ENCODE measurements around the gene ASIP.

DNA sequence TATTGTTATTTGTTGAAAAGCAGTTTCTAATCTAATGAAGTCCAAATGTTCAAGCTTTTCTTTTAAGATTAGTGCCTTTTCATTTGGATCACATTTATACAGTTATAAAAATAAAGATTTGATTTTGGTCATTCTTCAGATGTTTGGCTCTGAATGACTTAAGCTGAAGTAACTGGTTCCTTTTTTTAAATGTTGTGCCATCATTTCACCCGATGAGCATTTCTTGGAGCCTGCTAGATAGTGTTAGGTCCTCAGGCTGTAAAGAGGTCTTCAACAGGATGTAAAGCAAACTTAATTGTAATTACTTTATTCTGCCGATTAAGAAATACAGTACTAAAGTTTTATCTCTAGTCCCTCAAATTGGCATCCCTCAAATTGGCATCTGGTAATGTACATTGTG lies 41.2 kb upstream of the ASIP start:
- TF ChIP-seq, protein P1, sequence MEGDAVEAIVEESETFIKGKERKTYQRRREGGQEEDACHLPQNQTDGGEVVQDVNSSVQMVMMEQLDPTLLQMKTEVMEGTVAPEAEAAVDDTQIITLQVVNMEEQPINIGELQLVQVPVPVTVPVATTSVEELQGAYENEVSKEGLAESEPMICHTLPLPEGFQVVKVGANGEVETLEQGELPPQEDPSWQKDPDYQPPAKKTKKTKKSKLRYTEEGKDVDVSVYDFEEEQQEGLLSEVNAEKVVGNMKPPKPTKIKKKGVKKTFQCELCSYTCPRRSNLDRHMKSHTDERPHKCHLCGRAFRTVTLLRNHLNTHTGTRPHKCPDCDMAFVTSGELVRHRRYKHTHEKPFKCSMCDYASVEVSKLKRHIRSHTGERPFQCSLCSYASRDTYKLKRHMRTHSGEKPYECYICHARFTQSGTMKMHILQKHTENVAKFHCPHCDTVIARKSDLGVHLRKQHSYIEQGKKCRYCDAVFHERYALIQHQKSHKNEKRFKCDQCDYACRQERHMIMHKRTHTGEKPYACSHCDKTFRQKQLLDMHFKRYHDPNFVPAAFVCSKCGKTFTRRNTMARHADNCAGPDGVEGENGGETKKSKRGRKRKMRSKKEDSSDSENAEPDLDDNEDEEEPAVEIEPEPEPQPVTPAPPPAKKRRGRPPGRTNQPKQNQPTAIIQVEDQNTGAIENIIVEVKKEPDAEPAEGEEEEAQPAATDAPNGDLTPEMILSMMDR (conservative IDR thresholded peaks at IDR 0.05; ENCODE audit: low read depth, low read length), result no peak
- TF ChIP-seq EZH2 (IDR thresholded peaks at IDR 0.05; ENCODE audit: borderline replicate concordance, low read depth, low read length, poor library complexity, severe bottlenecking), result no peak

Data from A673 (cell line).